Measurements from ENCODE around the gene EMC9. TPM values are rescaled to one million over a fixed set of nuclear protein-coding genes. Genes with fewer than 3 reads are reported as not detected.

The EMC9 gene
- total and polyA plus RNA-seq, 4 donors, result 4.6 to 29.4 (median 20.0) TPM

- H3K27ac ChIP-seq (ENCODE audit: low read depth in 1 of 2, low read length in 1 of 2), result no peak overlapping the region
- no peaks in the 10 kb centered on the region for H3K27me3 ChIP-seq (ENCODE audit: control insufficient read depth in 3 of 3, insufficient read depth in 3 of 3, low read length in 2 of 3)
- peaks cover 24 to 38% (median 30%) of the 10 kb centered on the region in 4 donors for H3K36me3 ChIP-seq (ENCODE audit: control insufficient read depth in 4 of 4, insufficient read depth in 4 of 4, low read length in 4 of 4)
- H3K9ac ChIP-seq (ENCODE audit: insufficient read depth in 1 of 2, low read length in 2 of 2), result no peak overlapping the region
- no peaks in the 10 kb centered on the region for H3K9me3 ChIP-seq (ENCODE audit: control insufficient read depth in 4 of 4, insufficient read depth in 3 of 4, low read length in 3 of 4)
- H3K4me3 ChIP-seq, result no peak overlapping the region
- H3K4me1 ChIP-seq (ENCODE audit: control insufficient read depth in 5 of 5, insufficient read depth in 5 of 5, low read length in 5 of 5), result peaks cover 0 to 11% (median 2%) of the 10 kb centered on the region in 5 donors
- no peak for ATAC-seq (ENCODE audit: insufficient read depth, low FRiP score)
- DNase-seq, result no peak
- 93 to 94% methylated on average over 1 of the region's 1 CpG for WGBS, 2 donors
- no peak for TF ChIP-seq CTCF (IDR thresholded peaks at IDR 0.05; ENCODE audit: control extremely low read depth, extremely low read depth)
These were observed 15.4 kb upstream of the EMC9 start for GRCh38 chr14:24156840-24157239.

- 95 to 98% methylated on average over 10 of the region's 10 CpGs for WGBS, 2 donors
- no peak for DNase-seq
These were observed 13.7 kb upstream of the EMC9 start for GRCh38 chr14:24155100-24155499.

GRCh38 chr14:24151404-24152080 lies 10.2 kb upstream of the EMC9 start:
- Histone ChIP-seq H3K27me3 (ENCODE audit: control insufficient read depth in 3 of 3, insufficient read depth in 3 of 3, low read length in 2 of 3) (no peaks in the 10 kb centered on the region), H3K9me3 (ENCODE audit: control insufficient read depth in 4 of 4, insufficient read depth in 3 of 4, low read length in 3 of 4) (no peaks in the 10 kb centered on the region), H3K9ac (ENCODE audit: insufficient read depth in 1 of 2, low read length in 2 of 2) (no peak overlapping the region), H3K4me1 (ENCODE audit: control insufficient read depth in 5 of 5, insufficient read depth in 5 of 5, low read length in 5 of 5) (peaks cover 0 to 11% (median 4%) of the 10 kb centered on the region in 5 donors), H3K4me3 (no peak overlapping the region), H3K36me3 (ENCODE audit: control insufficient read depth in 4 of 4, insufficient read depth in 4 of 4, low read length in 4 of 4) (peaks cover 27 to 47% (median 32%) of the 10 kb centered on the region in 4 donors), H3K27ac (ENCODE audit: low read depth in 1 of 2, low read length in 1 of 2) (no peak overlapping the region)
- DNase-seq (no peak), ATAC-seq (ENCODE audit: insufficient read depth, low FRiP score) (no peak)
- no peak for TF ChIP-seq CTCF (IDR thresholded peaks at IDR 0.05; ENCODE audit: control extremely low read depth, extremely low read depth)
- 93 to 95% methylated on average over 16 of the region's 16 CpGs for WGBS, 2 donors

More at GRCh38 chr14:24155100-24155499, 13.7 kb upstream of the EMC9 start:
- H3K27ac ChIP-seq (ENCODE audit: low read depth in 1 of 2, low read length in 1 of 2), result peak overlapping the region in 1 of 2 donors; percentile 8
- no peaks in the 10 kb centered on the region for H3K27me3 ChIP-seq (ENCODE audit: control insufficient read depth in 3 of 3, insufficient read depth in 3 of 3, low read length in 2 of 3)
- ATAC-seq (ENCODE audit: insufficient read depth, low FRiP score), result no peak
- no peaks in the 10 kb centered on the region for H3K9me3 ChIP-seq (ENCODE audit: control insufficient read depth in 4 of 4, insufficient read depth in 3 of 4, low read length in 3 of 4)
- H3K4me1 ChIP-seq (ENCODE audit: control insufficient read depth in 5 of 5, insufficient read depth in 5 of 5, low read length in 5 of 5), result peaks cover 0 to 2% (median 0%) of the 10 kb centered on the region in 5 donors
- no peak overlapping the region for H3K9ac ChIP-seq (ENCODE audit: insufficient read depth in 1 of 2, low read length in 2 of 2)
- no peak overlapping the region for H3K4me3 ChIP-seq
- peaks cover 31 to 54% (median 42%) of the 10 kb centered on the region in 4 donors for H3K36me3 ChIP-seq (ENCODE audit: control insufficient read depth in 4 of 4, insufficient read depth in 4 of 4, low read length in 4 of 4)
- no peak for TF ChIP-seq CTCF (IDR thresholded peaks at IDR 0.05; ENCODE audit: control extremely low read depth, extremely low read depth)
